ENCODE results near the gene PHC2. TPM values are rescaled to one million over a fixed set of nuclear protein-coding genes. Genes with fewer than 3 reads are reported as not detected.

Gene PHC2
- 73.7 and 123 TPM in 2 replicates for total RNA-seq

- DNase-seq (ENCODE audit: low read depth in 2 of 2) = peak; percentile 87 to 97
These were observed at the start of gene PHC2 for GRCh38 chr1:33430692-33431593. TSS of gene PHC2 (minus strand) at chr1:33431095. CDS start at chr1:33375539, 55,556 bp downstream.

- no peak for DNase-seq (ENCODE audit: low read depth in 2 of 2)
These were observed 46.6 kb upstream of the PHC2 start for GRCh38 chr1:33477451-33477850.

- no peak for DNase-seq (ENCODE audit: low read depth in 2 of 2)
These were observed 43.0 kb upstream of the PHC2 start for GRCh38 chr1:33473900-33474299.

GRCh38 chr1:33472269-33472980, 41.5 kb upstream of the PHC2 start, which contains the start of gene ZSCAN20:
TSS of gene ZSCAN20 (plus strand) at chr1:33472645. CDS start at chr1:33479289, 6,644 bp downstream.
- peak; percentile 93 to 98 for DNase-seq (ENCODE audit: low read depth in 2 of 2)

- DNase-seq (ENCODE audit: low read depth in 2 of 2) = no peak
These were observed 40.5 kb upstream of the PHC2 start for GRCh38 chr1:33471416-33471815.

- peak; percentile 59 to 81 for DNase-seq (ENCODE audit: low read depth in 2 of 2)
These were observed 39.7 kb upstream of the PHC2 start for GRCh38 chr1:33470495-33471012.

- no peak for DNase-seq (ENCODE audit: low read depth in 2 of 2)
These were observed 38.8 kb upstream of the PHC2 start for GRCh38 chr1:33469691-33470090.

GRCh38 chr1:33468967-33469366, 38.1 kb upstream of the PHC2 start:
- DNase-seq (ENCODE audit: low read depth in 2 of 2) = no peak

GRCh38 chr1:33468531-33468930, 37.6 kb upstream of the PHC2 start:
- DNase-seq (ENCODE audit: low read depth in 2 of 2) = no peak

GRCh38 chr1:33468011-33468410, 37.1 kb upstream of the PHC2 start:
- no peak for DNase-seq (ENCODE audit: low read depth in 2 of 2)

- DNase-seq (ENCODE audit: low read depth in 2 of 2) = no peak
These were observed 35.3 kb upstream of the PHC2 start for GRCh38 chr1:33466159-33466558.

GRCh38 chr1:33465316-33465715, 34.4 kb upstream of the PHC2 start:
- no peak for DNase-seq (ENCODE audit: low read depth in 2 of 2)

- DNase-seq (ENCODE audit: low read depth in 2 of 2) = no peak
These were observed 33.7 kb upstream of the PHC2 start for GRCh38 chr1:33464552-33464951.

- DNase-seq (ENCODE audit: low read depth in 2 of 2) = no peak
These were observed 31.7 kb upstream of the PHC2 start for GRCh38 chr1:33462405-33463164.

GRCh38 chr1:33460947-33461629, 30.2 kb upstream of the PHC2 start:
- DNase-seq (ENCODE audit: low read depth in 2 of 2) = peak in 1 of 2 donors; percentile 34

- DNase-seq (ENCODE audit: low read depth in 2 of 2) = no peak
These were observed 29.2 kb upstream of the PHC2 start for GRCh38 chr1:33460144-33460543.

GRCh38 chr1:33459691-33460090, 28.8 kb upstream of the PHC2 start:
- no peak for DNase-seq (ENCODE audit: low read depth in 2 of 2)

GRCh38 chr1:33456502-33456886, 25.6 kb upstream of the PHC2 start:
- no peak for DNase-seq (ENCODE audit: low read depth in 2 of 2)

GRCh38 chr1:33455539-33456501, 24.9 kb upstream of the PHC2 start:
- DNase-seq (ENCODE audit: low read depth in 2 of 2) = peak in 1 of 2 donors; percentile 78
